GM12874 (cell line): ENCODE results near the gene ELAVL4.

ENCODE experiments used
- CTCF ChIP-seq: IDR thresholded peaks from 2 replicates; pipeline ENCODE4 v1.5.1; 2011; ENCODE audit warnings: low read depth, mild to moderate bottlenecking, control low read depth, low read length, moderate library complexity; ENCODE audit not compliant: insufficient read depth

The ELAVL4 gene

DNA sequence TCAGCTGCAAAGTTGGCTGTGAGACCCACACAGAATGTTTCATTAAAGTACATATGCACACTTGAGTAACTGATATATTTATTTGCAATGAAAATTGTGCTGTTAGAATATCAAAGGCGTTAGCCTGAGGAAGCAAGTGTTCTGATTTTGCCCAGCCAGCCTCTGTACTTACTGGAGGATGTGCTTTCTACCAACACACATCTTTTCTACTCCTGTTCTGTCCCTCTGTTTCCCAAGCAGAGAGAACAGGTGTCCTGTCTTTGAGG is 31.4 kb downstream of the ELAVL4 start:
- no peak for TF ChIP-seq CTCF

DNA sequence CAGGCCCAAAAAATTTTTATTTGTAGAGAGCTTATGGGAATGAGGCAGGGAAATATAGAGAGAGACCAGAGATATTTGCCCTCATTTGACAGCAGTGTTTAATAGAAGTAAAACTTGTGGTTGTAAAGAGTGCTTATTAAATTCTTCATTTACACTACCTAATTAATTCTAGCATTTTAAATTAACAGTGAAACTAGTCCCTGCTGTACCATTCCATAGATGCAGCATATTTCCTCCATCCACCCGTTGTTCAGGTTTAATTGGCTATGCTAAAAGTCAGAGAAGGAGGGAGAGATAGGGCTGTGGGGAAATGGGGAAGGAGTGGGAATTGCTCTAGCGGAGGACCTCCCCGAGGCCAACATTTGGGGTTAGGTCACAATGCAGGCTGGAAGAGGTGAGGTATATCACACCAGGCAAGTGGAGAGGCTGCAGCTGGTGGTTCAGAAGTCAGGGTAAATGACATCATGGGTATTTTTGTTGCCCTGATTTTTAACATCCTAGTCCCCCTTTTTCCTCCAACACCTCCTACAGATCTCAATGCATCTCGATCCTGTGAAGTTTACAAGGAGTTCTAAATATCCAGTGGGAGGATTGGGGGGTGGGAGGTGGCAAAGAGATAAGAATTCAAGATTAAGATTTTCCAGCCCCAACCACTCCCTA is 38.6 kb downstream of the ELAVL4 start:
- TF ChIP-seq CTCF: no peak

DNA sequence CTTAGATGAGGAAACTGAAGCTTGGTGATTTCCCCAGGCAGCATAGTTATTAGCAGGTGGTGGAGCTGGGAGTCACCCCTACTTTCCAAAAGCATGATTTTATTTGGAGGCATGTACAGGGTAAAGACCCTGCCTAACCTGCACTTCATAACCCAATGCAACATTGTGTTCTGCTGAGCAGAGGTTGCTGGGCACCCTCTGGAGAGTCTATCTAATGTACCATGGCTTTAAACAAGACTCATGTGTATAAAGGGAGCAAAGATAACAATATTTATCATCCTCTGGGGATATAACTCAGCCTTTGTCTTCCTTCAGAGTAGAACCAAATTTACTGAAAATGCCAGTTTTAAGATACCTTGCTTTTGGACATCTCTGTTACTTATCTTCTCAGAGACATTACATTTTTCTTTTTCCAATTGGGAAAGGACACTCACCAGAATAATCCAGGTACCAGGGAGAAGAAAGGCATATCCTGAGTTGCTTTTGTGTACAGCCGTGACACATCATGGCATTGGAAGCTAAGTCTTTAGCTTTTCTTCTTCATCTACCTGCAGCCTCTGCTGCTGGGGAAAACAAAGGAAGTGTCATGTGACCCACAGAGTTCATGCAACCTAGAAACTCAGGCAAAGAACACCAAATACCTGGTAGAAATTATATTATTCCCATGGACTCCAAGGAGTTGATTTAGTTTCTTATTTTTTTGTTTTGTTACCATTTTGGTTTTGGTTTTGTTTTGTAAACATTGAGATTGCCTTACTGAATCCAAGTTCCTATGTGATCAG is 39.6 kb downstream of the ELAVL4 start:
- no peak for TF ChIP-seq CTCF

DNA sequence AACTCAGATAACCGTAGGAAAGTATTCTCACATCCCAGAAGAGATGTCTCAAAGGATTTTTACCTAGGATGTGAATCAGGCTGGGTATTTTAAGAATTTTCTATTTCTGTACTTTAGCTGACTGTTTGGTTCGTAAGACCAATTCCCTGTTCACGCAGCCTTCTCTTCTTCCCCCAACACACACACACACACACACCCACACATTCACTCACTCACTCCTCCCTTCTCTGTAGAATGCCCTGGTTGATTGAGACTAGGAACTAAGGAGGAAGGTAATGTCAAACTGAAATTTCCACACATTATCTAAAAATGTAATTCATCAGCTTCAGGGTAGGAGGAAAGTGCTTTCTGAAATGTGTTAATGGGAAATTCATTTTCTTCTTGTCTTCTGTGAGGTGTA is 43.5 kb downstream of the ELAVL4 start:
- no peak for TF ChIP-seq CTCF

DNA sequence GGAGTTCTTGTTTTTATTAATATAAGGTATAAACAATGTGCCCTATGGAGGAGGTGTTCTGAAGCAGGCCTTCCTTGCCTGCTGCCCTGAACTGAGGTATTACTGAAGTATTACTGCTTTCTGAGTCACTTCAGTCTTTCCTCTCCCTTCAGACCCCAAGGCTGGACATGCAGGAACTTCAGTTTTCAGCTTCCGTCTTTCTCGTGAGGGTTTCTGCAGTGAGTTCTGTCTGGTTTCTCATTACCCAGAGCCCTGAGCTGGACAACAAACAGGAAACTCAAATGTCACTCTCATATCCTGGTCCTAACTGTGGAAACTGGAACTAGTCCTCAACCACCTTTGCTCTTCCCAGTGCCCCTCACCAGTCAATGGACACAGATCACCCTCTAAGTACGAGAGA is 46.8 kb downstream of the ELAVL4 start:
- TF ChIP-seq CTCF: no peak

DNA sequence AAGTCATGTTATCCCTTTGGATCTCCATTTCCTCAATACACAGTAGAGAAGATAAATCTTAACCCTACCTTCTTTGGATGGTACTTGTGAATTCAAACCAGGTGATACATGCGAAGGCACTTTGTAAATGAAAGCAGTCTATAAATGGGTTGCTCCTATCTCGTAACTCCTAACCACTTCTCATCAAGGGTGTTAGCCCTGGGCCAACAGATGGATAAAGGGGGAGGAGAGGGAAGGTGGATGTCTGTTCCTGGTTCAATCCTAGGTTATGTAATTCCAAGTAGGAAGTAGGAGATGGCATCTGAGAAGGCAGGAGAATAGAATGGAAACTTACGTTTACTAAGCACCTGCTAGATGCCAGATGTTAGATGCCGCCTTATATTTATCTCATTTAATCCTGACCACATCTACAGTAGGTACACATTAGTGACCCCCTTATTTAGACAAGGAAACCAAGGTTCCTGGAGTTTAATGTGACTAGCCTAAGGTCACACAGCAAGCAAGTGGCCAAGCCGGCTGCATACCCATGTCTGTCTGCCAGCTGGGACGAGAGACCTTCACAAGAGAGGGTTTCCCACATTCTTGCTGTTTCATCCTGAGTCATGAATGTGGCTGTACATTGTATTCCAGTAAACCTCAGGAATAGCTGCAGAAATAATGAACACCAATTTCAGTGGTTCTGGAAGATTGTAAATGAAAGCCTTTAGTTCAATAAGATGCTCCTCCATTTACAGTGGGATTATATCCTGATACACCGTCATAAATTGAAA is 47.7 kb downstream of the ELAVL4 start:
- no peak for TF ChIP-seq CTCF

DNA sequence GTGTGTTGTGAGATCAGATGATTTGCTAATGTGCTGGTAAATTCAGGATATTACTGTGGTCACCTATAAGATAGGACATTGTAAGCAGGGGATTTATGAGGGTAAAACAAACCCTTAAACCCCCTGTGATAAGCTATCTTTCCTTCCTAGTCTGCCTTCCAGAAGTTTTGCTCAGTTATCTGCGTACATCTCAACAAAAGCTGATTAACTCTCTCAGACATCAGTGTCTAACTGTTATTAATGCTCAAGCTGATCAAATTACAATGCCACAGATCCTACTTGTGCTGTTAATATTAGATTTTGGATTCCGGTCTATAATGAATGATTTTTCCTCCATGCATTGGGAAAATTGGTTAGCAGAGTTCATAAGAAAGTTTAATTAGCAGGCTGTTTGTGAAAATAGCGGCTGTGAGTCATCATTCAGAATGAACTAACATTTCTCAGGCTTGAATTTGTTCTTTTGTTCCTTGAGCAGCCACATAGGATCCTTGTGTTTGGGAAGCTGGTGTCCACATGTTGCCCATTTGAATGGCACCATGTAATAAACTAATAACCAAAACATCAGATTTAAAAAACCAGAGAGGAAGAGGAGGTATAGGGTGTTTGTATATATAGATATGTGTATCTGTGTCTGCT is 48.7 kb downstream of the ELAVL4 start:
- TF ChIP-seq CTCF: no peak
